HG03520 (cell line): ENCODE measurements around the gene LARP1.

ENCODE experiments used
- ATAC-seq: cut with Tn5 transposase; IDR thresholded peaks from one replicate; pipeline ENCODE4 v1.9.1; 2021; ENCODE audit warnings: mild to moderate bottlenecking, moderate library complexity; ENCODE audit not compliant: unreplicated experiment

Gene LARP1

DNA sequence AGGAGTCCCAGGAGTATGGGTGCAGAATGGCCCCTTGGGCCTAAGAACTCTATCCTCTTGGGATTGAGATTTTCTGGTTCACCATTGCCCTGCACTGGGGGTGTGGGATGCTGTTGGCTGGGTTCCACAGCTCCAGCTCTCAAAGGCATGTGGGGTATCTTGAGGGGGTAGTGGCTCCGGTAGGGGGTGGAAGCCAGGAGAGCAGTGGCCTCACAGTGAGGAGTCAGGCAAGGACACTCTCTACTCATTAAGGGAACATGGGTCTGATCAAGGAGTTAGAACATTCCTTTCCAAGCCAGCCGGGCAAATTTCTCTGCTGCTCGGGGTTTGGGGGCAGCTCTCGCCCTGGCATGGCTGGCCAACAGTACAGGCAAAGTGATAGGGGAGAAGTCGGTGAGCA, 33.0 kb downstream of the LARP1 start:
- ATAC-seq: no peak

DNA sequence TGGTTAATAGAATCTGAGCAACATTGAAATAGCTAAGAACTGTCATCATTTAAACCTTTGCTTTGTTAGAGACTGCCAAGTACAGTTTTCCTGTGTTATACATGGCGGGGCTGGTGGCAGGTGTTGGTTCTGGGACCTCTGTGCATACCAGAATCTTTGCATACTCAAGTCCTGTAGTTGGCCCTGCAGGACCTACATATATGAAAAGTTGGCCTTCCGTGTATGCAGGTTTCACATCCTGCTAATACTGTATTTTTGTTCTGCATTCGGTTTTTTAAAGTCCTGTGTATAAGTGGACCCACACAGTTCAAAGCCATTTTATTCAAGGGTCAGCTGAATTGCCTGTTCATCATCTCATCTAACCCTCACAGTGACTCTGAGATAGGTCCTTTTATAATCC, 36.4 kb downstream of the LARP1 start:
- ATAC-seq: peak; percentile 71

DNA sequence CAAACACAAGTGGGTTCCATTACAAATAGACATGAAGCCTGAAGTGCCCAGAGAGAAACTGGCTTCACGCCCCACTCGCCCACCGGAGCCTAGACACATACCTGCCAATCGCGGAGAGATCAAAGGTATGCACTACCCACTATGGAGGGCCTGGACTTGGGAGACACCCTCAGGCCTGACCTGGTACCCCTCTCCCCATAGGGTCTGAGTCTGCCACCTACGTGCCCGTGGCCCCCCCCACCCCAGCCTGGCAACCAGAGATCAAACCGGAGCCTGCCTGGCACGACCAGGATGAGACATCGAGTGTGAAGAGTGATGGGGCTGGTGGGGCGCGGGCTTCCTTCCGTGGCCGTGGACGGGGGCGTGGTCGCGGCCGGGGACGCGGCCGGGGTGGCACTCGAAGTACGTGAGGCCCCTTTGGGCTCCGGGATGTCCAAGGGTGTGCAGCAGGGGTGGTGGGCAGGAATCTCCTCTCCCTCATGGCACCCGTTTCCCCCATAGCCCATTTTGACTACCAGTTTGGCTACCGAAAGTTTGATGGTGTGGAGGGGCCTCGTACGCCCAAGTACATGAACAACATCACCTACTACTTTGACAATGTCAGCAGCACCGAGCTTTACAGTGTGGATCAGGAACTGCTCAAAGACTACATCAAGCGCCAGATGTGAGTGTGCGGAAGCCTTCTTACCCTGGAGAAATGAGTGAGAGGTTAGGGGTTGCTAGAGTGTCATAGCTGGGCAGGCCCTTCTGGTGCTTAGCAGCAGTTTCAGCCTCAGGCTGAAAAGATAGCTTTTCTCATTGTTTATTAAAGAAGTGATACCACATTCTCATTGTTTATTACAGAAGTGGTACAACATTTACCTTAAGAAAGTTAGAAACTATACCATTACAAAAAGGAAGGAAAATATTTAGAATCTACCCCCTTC, 38.7 kb downstream of the LARP1 start:
- no peak for ATAC-seq

DNA sequence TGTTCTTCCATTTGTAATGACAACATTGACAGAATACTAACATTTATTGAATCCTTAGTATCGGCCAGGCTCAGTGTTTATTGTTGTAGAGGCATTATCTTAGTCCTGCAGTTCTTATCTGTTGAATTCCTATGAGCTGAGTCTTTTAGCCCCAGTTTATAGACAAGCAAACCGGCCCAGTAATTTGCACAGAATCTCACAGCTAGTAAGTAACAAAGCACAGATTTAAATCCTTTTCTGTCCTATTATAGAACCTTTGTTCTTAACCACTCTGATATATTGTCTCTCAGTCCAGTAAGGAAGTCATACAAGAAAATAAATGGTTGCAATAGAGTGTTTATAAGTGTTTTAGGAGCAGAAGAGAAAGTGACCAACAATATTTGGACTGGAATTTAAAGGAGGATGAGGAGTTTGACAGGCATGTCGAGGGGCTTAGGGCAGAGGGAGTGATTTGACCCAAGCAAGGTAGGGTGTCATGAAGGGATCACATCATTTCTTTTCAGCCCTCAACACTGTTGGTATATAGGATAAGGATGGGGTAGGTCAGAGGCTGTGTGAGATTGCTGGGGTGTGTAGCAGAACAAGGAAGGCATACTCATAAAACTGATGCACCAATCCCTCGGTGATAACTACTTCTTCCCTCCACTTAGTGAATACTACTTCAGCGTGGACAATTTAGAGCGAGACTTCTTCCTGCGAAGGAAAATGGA, 39.5 kb downstream of the LARP1 start:
- ATAC-seq: no peak

DNA sequence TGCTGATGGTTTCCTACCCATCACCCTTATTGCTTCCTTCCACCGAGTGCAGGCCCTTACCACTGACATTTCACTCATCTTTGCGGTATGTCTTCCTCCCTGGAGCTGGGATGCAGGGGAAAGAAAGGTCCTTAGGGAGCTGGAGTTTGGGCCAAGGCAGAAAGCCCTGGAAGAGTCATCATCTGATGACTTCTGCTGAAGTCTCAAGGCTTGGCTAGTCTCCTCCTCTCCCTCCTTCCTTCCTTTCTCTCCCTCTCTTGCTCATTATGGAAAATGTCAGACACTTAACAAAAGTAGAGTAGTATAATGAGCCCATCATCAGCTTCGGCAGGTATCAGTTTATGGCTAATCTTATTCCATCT, 40.0 kb downstream of the LARP1 start:
- no peak for ATAC-seq

DNA sequence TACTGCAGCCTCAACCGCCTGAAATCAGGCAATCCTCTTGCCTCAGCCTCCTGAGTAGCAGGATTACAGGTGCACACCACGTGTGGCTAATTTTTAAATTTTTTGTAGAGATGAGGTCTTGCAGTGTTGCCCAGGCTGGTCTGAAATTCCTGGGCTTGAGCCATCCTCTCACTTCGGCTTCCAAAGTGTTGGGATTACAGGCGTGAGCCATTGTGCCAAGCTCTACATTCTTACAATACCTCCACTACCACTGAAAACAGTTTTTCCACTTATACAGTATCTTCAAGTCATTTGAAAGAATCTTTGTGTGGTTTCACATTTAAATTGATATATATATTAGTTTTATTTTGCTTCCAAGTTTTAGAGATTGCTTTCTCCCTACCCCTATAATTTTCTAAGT, 42.6 kb downstream of the LARP1 start:
- ATAC-seq: no peak

DNA sequence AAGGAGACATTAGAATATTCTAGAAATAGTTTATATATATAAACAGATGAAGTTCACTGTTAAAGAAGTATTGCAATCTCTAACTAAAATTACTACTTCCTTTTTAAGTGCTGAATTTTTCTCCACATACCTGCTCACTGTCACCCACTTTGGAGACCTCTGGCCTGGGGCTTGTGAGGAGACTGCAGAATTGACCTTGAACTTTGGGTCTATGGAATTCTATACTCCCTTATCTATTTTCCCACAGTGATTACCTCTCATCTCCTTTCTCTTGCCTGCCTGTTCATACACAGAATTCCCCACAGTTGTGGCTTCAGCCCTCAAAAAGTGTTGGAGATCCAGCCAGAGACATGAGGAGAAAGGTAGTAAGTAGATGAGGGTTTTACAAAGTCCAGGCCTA, 45.4 kb downstream of the LARP1 start:
- ATAC-seq: no peak

DNA sequence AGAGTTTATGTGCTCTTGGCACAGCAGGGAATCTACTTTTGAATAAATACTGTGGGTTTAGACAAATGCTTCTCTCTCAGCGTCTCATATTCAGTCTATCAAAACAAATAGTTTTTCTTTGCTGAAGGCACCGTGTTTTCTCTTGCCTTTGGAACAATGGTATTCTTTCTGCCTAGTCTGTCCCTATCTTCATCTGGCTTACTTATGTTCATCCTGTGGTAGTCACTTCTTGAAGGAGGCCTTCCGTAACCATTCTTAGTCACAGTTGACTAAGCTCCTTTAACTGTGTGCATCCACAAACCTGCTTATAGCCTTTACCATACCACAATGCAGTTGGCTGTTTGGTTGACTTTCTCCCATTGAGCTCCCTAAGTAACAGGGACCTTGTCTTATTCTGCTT, 45.9 kb downstream of the LARP1 start:
- no peak for ATAC-seq

DNA sequence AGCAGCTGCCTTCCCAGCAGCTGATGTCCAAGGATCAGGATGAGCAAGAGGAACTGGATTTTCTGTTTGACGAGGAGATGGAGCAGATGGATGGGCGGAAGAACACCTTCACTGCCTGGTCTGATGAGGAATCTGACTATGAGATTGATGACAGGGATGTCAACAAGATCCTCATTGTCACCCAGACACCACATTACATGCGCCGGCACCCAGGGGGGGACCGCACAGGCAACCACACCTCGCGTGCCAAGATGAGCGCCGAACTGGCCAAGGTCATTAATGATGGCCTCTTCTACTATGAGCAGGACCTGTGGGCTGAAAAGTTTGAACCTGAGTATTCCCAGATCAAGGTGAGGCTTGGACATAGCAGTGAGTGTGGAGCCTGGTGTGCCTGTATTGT, 46.9 kb downstream of the LARP1 start:
- ATAC-seq: no peak

DNA sequence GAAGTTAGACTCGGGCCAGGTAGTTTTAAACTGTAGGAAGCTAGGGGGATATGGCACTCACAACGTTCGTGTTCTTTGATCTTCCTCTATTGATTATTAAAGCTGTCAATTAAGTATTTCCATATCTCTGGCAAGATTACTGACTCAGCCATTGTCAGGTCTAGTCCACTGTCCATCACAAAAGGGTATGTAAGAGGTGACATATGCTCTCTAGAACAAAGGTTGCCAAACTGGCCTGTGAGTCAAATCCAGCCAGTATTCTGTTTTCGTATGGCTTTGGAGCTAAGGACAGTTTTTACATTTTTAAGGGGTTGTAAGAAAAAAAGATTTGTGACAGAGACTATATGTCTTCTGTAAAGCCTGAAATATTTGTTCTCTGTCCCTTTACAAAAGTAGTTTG, 51.0 kb downstream of the LARP1 start:
- no peak for ATAC-seq

DNA sequence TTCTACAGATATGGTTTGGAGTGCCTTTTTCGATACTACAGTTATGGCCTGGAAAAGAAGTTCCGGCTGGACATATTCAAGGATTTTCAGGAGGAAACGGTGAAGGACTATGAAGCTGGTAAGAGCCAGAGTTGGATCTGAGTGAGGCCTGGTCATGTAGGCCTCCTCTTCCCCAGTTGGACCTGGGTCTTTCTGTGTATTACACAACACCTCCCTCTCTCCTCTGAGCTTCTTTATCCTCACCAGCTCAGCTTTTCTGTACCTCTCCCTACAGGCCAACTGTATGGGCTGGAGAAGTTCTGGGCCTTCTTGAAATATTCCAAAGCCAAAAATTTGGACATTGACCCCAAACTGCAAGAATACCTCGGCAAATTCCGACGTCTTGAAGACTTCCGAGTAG, 56.1 kb downstream of the LARP1 start:
- ATAC-seq: no peak

DNA sequence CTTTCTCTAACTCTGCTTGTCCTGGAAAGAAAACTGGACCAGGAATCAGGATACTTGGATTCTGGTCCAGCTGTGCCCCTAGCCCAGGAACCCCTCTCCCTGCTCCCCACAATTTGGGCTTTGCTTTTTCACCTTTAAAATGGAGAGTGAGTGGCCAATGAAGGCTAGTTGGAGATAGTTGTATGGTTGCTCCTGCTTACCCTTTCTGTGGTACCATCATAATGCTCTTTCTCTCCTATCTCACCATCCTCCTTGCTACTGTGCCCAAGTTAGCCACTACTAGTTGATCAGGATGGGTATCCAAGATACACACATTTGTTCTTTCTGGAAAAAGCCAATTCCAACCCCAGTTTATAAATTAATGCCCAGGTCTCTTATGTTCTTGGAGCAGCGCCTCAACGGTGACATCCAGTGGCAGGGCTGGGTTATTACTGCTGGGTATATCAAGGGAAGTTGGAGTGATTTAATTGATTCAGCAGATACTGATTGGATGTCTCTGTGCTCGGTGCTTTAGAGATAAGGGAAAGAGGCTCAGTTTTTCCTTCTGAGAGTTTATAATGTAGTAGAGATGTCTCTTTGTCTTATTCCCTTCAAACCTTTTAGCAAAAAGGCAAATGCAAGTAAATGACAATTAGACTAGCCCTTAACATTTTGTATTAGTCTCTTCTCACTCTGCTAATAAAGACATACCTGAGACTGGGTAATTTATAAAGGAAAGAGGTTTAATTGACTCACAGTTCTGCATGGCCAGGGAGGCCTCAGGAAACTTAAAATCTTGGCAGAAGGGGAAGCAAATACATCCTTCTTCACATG, 56.7 kb downstream of the LARP1 start:
- ATAC-seq: peak; percentile 65

DNA sequence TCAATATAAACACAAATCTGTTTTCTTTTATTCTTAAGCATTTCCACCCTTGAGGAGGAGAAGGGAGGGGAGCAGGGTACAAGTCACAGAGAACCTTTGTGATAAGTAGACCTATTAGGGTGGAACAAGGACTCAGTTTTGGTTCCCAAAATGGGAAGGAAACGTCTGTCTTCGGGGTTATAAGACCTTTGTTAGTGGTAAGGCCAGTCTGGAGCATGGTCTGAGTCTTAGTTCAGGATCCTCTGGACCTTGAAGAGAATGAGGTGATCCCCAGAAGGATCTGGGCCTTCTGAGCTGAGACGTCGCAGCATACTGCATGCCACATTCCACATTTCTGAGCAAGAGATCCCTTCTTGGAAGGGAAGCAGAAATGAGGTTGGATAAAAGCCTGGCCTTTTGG, 58.0 kb downstream of the LARP1 start:
- ATAC-seq: no peak

DNA sequence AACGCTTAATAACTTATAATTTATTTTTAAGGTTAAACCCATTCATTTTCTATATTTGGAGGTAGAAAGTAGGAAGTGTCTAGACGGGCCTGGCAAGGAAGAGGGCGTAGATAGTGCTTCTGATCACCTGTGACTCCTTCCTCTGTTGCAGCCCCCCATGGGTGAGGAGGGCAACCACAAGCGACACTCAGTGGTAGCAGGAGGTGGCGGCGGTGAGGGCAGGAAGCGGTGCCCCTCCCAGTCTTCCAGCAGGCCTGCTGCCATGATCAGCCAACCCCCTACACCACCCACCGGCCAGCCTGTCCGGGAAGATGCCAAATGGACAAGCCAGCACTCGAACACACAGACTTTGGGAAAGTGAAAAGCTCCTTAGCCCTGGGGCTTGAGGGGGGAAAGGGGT, 58.6 kb downstream of the LARP1 start:
- no peak for ATAC-seq

DNA sequence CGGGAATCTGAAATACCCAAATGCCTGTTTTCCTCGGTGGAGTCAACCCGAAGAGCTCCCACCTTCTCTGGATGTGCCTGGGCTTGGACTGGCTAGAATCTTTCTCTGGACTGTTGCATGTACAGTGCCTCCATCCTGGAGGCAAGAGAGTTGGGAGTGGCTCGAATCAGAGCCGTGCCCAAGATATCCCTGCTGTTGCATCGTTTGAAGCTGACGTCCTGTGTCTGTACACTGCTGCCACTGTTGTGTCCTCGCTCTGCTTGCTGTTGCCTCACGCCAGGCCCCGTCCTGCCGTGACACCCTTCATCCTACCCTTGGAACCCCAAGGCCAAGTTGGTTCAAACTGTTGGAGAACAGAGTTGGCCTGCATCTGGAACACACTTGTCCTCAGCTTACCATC, 59.8 kb downstream of the LARP1 start:
- ATAC-seq: no peak

DNA sequence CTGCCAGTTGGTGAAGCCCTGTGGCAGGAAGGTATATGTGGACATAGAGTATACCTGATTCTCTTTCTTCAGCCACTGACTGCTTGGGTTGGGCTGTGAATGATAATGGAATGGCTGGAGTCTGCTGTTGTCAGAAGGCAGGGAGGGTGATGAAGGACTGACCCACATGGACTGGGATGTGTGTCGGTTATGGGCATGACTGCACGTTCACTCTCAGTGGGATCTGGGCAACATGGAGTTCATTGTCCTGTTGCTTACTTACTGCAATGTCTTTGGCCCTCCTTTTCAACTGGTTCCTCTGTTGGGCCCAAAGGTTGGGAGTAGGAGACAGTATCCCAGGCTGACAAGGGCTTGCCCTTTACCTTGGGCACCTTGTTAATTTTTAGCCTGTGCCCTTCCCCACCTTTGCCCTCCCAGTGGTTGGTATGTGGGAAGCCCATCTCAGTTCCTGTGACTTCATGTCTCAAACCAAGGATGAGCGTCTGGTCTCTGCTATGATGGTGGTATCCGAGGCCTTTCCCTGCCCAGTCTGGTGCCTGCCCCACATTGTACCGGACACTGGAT, 60.6 kb downstream of the LARP1 start:
- no peak for ATAC-seq

DNA sequence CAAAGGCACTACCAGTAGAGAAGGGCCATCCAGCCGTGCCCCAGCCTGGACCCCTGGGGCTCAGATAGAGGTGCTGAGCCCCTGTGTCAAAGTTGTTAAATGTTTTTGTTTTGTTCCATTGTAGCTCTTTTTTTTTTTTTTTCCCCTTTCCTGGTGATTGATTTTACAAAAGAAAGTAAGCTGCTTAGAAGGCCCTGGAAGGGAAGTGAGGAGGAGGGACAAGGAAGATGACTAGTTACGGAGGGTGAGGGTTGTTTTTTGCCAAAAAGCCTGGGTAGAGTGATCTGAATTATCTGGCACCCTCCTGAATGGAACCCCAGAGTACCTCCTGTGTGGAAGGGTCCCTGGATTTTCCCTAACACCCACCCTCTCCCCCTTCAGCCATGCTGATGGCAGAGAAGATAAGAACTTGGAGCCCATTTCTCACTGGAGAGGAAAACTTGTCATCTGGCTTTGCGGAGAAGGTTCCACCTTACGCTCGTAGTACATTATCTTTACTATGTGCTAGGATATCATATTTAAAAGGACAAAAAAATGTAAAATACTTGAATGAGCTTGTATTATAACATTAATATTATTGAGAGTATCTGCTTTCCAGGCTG, 61.8 kb downstream of the LARP1 start:
- no peak for ATAC-seq

DNA sequence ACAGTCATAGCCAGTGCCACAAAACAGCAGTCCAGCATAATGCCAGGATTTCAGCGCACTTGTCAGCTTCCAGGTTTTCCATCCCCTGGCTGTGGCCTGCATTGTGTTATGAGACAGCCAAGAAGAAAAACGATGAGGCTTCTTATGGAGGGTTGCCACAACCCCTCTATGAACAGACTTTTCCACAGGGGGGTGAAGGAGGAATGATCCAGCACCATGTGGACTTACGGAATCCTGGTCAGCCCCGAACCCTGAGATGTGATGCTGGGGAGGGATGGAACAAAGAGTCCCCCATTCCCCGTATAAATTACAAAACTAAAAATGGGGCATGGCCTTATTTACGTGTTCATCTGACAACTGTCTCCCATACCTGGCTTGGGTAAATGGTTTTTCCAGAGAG, 62.6 kb downstream of the LARP1 start:
- ATAC-seq: no peak

DNA sequence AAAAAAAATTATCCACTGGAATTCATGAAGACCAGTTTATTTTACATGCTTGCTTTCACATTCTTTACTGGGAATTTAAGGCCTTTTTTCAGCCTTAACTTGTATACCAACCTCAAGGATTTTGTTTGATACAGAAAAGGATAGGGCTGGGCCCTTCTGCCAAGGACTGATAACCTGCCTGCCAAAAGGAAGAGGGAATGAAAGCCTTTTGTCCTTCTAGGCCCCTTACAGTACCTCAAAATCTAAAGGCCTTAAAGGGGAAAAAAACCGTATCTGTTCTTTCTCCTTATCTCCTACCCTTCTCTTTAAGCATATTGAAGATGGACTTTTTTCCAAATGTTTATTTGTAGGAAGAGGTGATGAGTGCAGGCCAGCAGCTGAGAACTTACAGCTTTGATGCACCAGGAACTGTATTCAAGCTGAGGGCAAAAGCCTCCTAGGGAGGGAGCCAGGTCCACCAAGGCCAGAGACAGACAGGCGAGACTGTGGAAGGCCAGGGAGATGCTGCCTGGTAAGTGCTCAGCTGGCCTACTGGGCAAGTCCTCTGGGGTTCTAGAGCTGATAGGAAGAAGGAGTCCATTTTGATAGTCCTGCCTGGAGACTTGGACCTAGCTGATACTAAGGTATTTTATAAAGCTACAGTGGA, 63.4 kb downstream of the LARP1 start:
- ATAC-seq: no peak

DNA sequence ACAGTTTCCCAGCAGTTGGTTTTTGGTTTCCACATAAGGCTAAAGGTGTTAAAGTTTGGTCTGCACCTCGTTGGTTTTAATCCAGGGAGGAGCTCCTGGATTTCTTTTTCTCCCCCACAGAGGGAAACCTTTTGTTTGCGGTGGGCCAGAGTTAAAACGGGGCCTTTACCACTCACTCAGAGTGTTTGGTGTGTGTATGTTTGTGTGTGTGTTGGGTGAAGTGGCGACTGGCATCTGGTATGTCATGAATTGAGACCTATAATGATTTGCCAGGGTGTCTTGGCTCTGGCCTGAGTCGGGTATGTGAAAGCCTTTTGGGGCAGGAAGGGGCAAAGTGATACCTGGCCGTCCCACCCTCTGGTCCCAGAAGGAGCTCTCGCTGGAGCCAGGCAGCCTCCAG, 64.4 kb downstream of the LARP1 start:
- ATAC-seq: no peak
